H54 (cell line): Measurements from ENCODE around the gene POMT1.

Experiments
- DNase-seq: peaks from one replicate; pipeline ENCODE4 v3.0.0; 2011; ENCODE audit warnings: low spot score, mixed read lengths; ENCODE audit not compliant: insufficient read length
- FAIRE-seq: peaks from 3 replicates; lab custom pipeline; 2011; peaks lifted over from hg19 to GRCh38; lab: Jason Lieb, UNC
- POLR2A ChIP-seq: IDR thresholded peaks from 2 replicates; pipeline ENCODE4 v1.6.1; 2011; ENCODE audit warnings: low read depth, mild to moderate bottlenecking, low read length

The POMT1 gene

GRCh38 chr9:131521203-131521602 is 18.5 kb downstream of the POMT1 start:
- DNase-seq (no peak), FAIRE-seq (no peak)
- no peak for TF ChIP-seq POLR2A

- TF ChIP-seq POLR2A, result no peak
- FAIRE-seq, result no peak
- no peak for DNase-seq
Observed at GRCh38 chr9:131521822-131522221, 19.1 kb downstream of the POMT1 start.

GRCh38 chr9:131522257-131523085 is 19.8 kb downstream of the POMT1 start:
- DNase-seq (no peak), FAIRE-seq (no peak)
- TF ChIP-seq POLR2A, result no peak

- FAIRE-seq (no peak), DNase-seq (no peak)
- TF ChIP-seq POLR2A, result no peak
Observed at GRCh38 chr9:131523086-131523388, 20.3 kb downstream of the POMT1 start.

GRCh38 chr9:131523451-131524435 is 21.0 kb downstream of the POMT1 start:
- DNase-seq (no peak), FAIRE-seq (no peak)
- TF ChIP-seq POLR2A, result no peak

GRCh38 chr9:131524665-131525315 is 22.1 kb downstream of the POMT1 start:
- FAIRE-seq (no peak), DNase-seq (no peak)
- no peak for TF ChIP-seq POLR2A

- DNase-seq (no peak), FAIRE-seq (no peak)
- TF ChIP-seq POLR2A, result no peak
Observed at GRCh38 chr9:131525643-131526565, 23.2 kb downstream of the POMT1 start.

- no peak for TF ChIP-seq POLR2A
- DNase-seq (no peak), FAIRE-seq (no peak)
Observed at GRCh38 chr9:131528186-131528585, 25.5 kb downstream of the POMT1 start.

GRCh38 chr9:131528886-131529505 is 26.3 kb downstream of the POMT1 start:
- no peak for FAIRE-seq
- DNase-seq, result no peak
- no peak for TF ChIP-seq POLR2A

GRCh38 chr9:131529597-131530545 is 27.2 kb downstream of the POMT1 start:
- no peak for TF ChIP-seq POLR2A
- DNase-seq (no peak), FAIRE-seq (no peak)

- TF ChIP-seq POLR2A, result no peak
- no peak for DNase-seq
- FAIRE-seq, result no peak
Observed at GRCh38 chr9:131530546-131530919, 27.8 kb downstream of the POMT1 start.
